A549 (cell line): ENCODE measurements around the gene EDNRB.

ENCODE experiments used
- HEYL ChIP-seq: fragments of 250-450 bp; sonication (Bioruptor Pico); IDR thresholded peaks from 2 replicates; pipeline ENCODE4 v1.8.0; 2021; ENCODE audit warnings: mild to moderate bottlenecking, moderate library complexity
- PHF8 ChIP-seq: fragments of 200-600 bp; sonication (generic); IDR thresholded peaks from 2 replicates; pipeline ENCODE4 v1.6.1; 2016; ENCODE audit warnings: low read depth, mild to moderate bottlenecking, antibody characterized with exemption, moderate library complexity, borderline replicate concordance
- RFX5 ChIP-seq: fragments of 450-650 bp; IDR thresholded peaks from 2 replicates; pipeline ENCODE4 v1.7.1; 2014; ENCODE audit warnings: antibody characterized with exemption, mild to moderate bottlenecking, moderate library complexity
- SREBF2 ChIP-seq: fragments of 450-650 bp; IDR thresholded peaks from 2 replicates; pipeline ENCODE4 v1.6.1; 2014; ENCODE audit warnings: mild to moderate bottlenecking, moderate library complexity
- ZSCAN20 ChIP-seq: fragments of 250-450 bp; sonication (Bioruptor Pico); IDR thresholded peaks from 2 replicates; pipeline ENCODE4 v1.8.0; 2022; ENCODE audit warnings: mild to moderate bottlenecking, moderate library complexity
- TF ChIP-seq, protein P1 (sequence below): IDR thresholded peaks from 2 replicates; pipeline ENCODE4 v1.6.1; 2012
- TF ChIP-seq, protein P2 (sequence below): fragments of 450-650 bp; IDR thresholded peaks from 2 replicates; pipeline ENCODE4 v1.6.1; 2014; ENCODE audit warnings: antibody characterized with exemption

DNA sequence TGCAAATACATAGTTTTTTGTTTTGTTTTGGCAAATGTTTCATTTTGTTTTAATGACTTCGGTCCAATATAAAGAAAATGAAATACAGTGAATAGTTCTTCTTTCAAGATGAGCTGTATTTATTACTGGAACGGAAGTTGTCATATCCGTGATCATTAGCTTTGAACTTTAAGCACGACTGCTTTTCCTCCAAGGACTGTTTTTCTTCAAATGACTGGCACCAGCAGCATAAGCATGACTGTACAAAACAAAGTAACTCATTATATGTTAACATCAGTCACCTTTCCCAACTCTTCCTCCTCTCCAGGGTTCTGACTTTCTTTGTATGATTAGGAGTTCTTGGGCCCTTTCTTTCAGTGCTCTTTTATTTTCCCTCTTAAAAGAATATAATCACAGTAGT is 20.5 kb downstream of the EDNRB start:
- TF ChIP-seq, protein P1, sequence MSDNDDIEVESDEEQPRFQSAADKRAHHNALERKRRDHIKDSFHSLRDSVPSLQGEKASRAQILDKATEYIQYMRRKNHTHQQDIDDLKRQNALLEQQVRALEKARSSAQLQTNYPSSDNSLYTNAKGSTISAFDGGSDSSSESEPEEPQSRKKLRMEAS: no peak
- TF ChIP-seq ZSCAN20 (CRISPR knock-in tag) (no peak), SREBF2 (no peak), HEYL (CRISPR knock-in tag) (no peak), RFX5 (no peak), PHF8 (no peak)
- TF ChIP-seq, protein P2, sequence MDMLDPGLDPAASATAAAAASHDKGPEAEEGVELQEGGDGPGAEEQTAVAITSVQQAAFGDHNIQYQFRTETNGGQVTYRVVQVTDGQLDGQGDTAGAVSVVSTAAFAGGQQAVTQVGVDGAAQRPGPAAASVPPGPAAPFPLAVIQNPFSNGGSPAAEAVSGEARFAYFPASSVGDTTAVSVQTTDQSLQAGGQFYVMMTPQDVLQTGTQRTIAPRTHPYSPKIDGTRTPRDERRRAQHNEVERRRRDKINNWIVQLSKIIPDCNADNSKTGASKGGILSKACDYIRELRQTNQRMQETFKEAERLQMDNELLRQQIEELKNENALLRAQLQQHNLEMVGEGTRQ: no peak
